Activated CD8-positive, alpha-beta T cell treated with anti-CD3 and anti-CD28 coated beads for 36 hours (primary cell): ENCODE measurements around the gene TLR8. TPM values are rescaled to one million over a fixed set of nuclear protein-coding genes. Genes with fewer than 3 reads are reported as not detected.

Source experiments
- ATAC-seq: fragments of 200-7000 bp; cut with Tn5 transposase; one replicate; pipeline ENCODE4 v1.10.0; 2021; ENCODE audit warnings: mild to moderate bottlenecking, moderate library complexity
- CTCF ChIA-PET: fragments of 350-600 bp; sonication (Branson Sonifier 250); formaldehyde crosslinking; loops from one replicate; lab custom pipeline; 2021; ENCODE audit warnings: antibody characterized with exemption; lab: Charles Lee
- POLR2A ChIA-PET: fragments of 350-600 bp; sonication (Branson Sonifier 250); formaldehyde crosslinking; loops from one replicate; lab custom pipeline; 2021; ENCODE audit warnings: antibody characterized with exemption; lab: Charles Lee
- DNase-seq: peaks from one replicate; pipeline ENCODE4 v3.0.0-alpha.2; 2020
- H3K27ac Mint-ChIP-seq: one replicate; pipeline ENCODE4 v1.8.0; 2021; ENCODE audit warnings: mild to moderate bottlenecking, mixed read lengths
- H3K27me3 Mint-ChIP-seq: one replicate; pipeline ENCODE4 v1.8.0; 2021; ENCODE audit warnings: mixed read lengths
- H3K36me3 Mint-ChIP-seq: one replicate; pipeline ENCODE4 v1.8.0; 2021; ENCODE audit warnings: low read depth, mixed read lengths
- H3K4me1 Mint-ChIP-seq: one replicate; pipeline ENCODE4 v1.8.0; 2021; ENCODE audit warnings: low read depth, mixed read lengths
- H3K4me3 Mint-ChIP-seq: one replicate; pipeline ENCODE4 v1.8.0; 2021; ENCODE audit warnings: mild to moderate bottlenecking, moderate library complexity, mixed read lengths
- H3K9me3 Mint-ChIP-seq: one replicate; pipeline ENCODE4 v1.8.0; 2021; ENCODE audit warnings: mixed read lengths
- CTCF ChIP-seq: fragments of 200-600 bp; IDR thresholded peaks from one replicate; pipeline ENCODE4 v1.8.0; 2022; ENCODE audit warnings: antibody characterized with exemption, mild to moderate bottlenecking
- intact Hi-C: fragments of 100-400 bp; cut with micrococcal nuclease; formaldehyde crosslinking; loops from one replicate; pipeline ENCODE4 v1.10.0; 2022
- total RNA-seq, 2 experiments: library from RNA; stranded (reverse); gene quantifications; one replicate each; pipeline ENCODE4 v1.2.3, GENCODE V29; 2021

Gene TLR8
- not detected for total RNA-seq

- Mint-ChIP-seq H3K36me3 (no peaks in the 10 kb centered on the region), H3K9me3 (no peaks in the 10 kb centered on the region), H3K27me3 (no peaks in the 10 kb centered on the region), H3K4me3 (no peak within 1 kb of the TSS), H3K27ac (no peak within 1 kb of the TSS), H3K4me1 (peaks cover 12% of the 10 kb centered on the region)
- DNase-seq (no peak), ATAC-seq (no peak)
- POLR2A ChIA-PET, result no interaction called here
- no peak for TF ChIP-seq CTCF
- intact Hi-C loops, result no loop called here
- CTCF ChIA-PET, result no interaction called here
These were observed at the start of gene TLR8 for GRCh38 chrX:12906046-12906761. TLR8 (plus strand) TSS chrX:12906620; CDS start chrX:12906707, 87 bp downstream.

GRCh38 chrX:12865359-12865758 is 41.1 kb upstream of the TLR8 start:
- Mint-ChIP-seq H3K36me3 (no peaks in the 10 kb centered on the region), H3K9me3 (no peaks in the 10 kb centered on the region), H3K27ac (no peak overlapping the region), H3K27me3 (no peaks in the 10 kb centered on the region), H3K4me1 (peaks cover 8% of the 10 kb centered on the region), H3K4me3 (no peak overlapping the region)
- TF ChIP-seq CTCF, result no peak
- DNase-seq, result no peak
- intact Hi-C loops, result no loop called here
- CTCF ChIA-PET, result no interaction called here
- no peak for ATAC-seq
- POLR2A ChIA-PET, result no interaction called here

GRCh38 chrX:12866451-12867377 is 39.7 kb upstream of the TLR8 start, which contains the start of gene TLR7:
TLR7 (plus strand) TSS chrX:12867072; CDS start chrX:12867579, 507 bp downstream.
- DNase-seq (no peak), ATAC-seq (no peak)
- no peak for TF ChIP-seq CTCF
- POLR2A ChIA-PET, result no interaction called here
- no peaks in the 10 kb centered on the region for H3K9me3 Mint-ChIP-seq
- H3K36me3 Mint-ChIP-seq, result no peaks in the 10 kb centered on the region
- CTCF ChIA-PET, result no interaction called here
- H3K27me3 Mint-ChIP-seq, result no peaks in the 10 kb centered on the region
- H3K4me1 Mint-ChIP-seq, result peaks cover 8% of the 10 kb centered on the region
- intact Hi-C loops, result no loop called here
- H3K27ac Mint-ChIP-seq, result no peak within 1 kb of the TSS
- no peak within 1 kb of the TSS for H3K4me3 Mint-ChIP-seq

- no peak overlapping the region for H3K4me3 Mint-ChIP-seq
- no peak for ATAC-seq
These were observed 38.7 kb upstream of the TLR8 start for GRCh38 chrX:12867685-12868084.

More at GRCh38 chrX:12867685-12868084, 38.7 kb upstream of the TLR8 start:
- no peaks in the 10 kb centered on the region for H3K27me3 Mint-ChIP-seq
- DNase-seq, result no peak
- POLR2A ChIA-PET, result no interaction called here
- intact Hi-C loops, result no loop called here
- H3K9me3 Mint-ChIP-seq, result no peaks in the 10 kb centered on the region
- H3K27ac Mint-ChIP-seq, result no peak overlapping the region
- TF ChIP-seq CTCF, result no peak
- CTCF ChIA-PET, result no interaction called here
- H3K36me3 Mint-ChIP-seq, result no peaks in the 10 kb centered on the region
- peaks cover 8% of the 10 kb centered on the region for H3K4me1 Mint-ChIP-seq
